Astrocyte (in vitro differentiated cells and primary cell): ENCODE data around the gene TMEM272.

ENCODE experiments used
- EZH2 ChIP-seq: IDR thresholded peaks from 2 replicates; pipeline ENCODE4 v1.6.1; 2012; ENCODE audit warnings: mild to moderate bottlenecking, low read length, inconsistent platforms; ENCODE audit not compliant: insufficient read depth
- TF ChIP-seq, protein P1 (sequence below): IDR thresholded peaks from 2 replicates; pipeline ENCODE4 v1.5.1; 2011; ENCODE audit warnings: low read depth, mild to moderate bottlenecking, inconsistent platforms, low read length, moderate library complexity; ENCODE audit not compliant: insufficient read depth

DNA sequence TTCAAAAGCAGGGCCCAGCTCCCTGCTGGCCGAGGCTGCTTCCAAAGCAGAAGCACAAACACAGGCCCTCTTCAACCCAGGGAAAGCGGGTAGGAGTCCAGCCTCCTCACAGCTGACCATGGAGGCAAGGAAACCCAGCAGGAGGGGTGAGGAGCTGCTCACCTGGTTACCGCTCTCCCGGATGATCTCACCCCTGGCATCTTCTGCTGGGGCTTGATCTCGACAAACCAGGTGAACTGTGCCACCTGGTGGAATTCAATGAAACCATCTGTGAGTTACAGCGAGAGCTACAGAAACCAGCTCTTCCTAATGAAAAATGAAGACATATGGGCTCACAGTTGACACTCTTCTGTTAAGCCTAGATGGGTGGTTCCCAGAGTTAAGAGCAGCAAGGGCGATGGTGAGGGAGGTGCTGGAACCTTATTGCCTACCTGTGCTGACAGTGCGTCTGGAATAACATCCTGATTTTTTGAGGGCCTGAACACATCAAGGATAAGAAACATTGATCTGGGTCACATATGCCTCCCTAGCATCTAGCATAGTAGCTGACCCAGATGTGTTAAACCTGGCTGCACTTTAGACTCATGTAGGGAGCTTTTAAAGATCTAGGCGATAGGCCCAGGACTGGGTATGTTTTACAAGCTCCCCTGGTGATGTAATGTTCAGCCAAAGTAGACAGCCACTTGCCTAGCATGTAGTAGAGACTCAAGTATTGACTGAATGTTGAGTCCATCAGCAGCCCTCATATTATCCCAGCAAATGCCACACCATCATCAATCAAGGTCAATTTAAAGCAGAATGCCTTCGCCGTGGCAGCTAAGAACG, 47.1 kb downstream of the TMEM272 start:
- TF ChIP-seq EZH2, result no peak
- TF ChIP-seq, protein P1, sequence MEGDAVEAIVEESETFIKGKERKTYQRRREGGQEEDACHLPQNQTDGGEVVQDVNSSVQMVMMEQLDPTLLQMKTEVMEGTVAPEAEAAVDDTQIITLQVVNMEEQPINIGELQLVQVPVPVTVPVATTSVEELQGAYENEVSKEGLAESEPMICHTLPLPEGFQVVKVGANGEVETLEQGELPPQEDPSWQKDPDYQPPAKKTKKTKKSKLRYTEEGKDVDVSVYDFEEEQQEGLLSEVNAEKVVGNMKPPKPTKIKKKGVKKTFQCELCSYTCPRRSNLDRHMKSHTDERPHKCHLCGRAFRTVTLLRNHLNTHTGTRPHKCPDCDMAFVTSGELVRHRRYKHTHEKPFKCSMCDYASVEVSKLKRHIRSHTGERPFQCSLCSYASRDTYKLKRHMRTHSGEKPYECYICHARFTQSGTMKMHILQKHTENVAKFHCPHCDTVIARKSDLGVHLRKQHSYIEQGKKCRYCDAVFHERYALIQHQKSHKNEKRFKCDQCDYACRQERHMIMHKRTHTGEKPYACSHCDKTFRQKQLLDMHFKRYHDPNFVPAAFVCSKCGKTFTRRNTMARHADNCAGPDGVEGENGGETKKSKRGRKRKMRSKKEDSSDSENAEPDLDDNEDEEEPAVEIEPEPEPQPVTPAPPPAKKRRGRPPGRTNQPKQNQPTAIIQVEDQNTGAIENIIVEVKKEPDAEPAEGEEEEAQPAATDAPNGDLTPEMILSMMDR, result peak; percentile 41
